Loucy (cell line): ENCODE measurements around the gene GNAO1.

Experiments
- H2AFZ ChIP-seq: fragments of 200-600 bp; sonication (generic); 2 replicates; pipeline ENCODE4 v1.6.0; 2016; ENCODE audit warnings: antibody characterized with exemption, mild to moderate bottlenecking, low read length, moderate library complexity
- H3F3A ChIP-seq: fragments of 200-600 bp; 2 replicates; pipeline ENCODE4 v1.6.0; 2016; ENCODE audit warnings: antibody characterized with exemption, low read depth, mild to moderate bottlenecking
- H3K27me3 ChIP-seq: fragments of 200-600 bp; sonication (generic); 2 replicates; pipeline ENCODE4 v1.6.1; 2014; ENCODE audit warnings: low read length, mild to moderate bottlenecking; ENCODE audit not compliant: insufficient read depth, poor library complexity, severe bottlenecking
- H3K36me3 ChIP-seq: fragments of 200-600 bp; sonication (generic); 2 replicates; pipeline ENCODE4 v1.6.1; 2016; ENCODE audit warnings: low read length; ENCODE audit not compliant: insufficient read depth
- H3K4me1 ChIP-seq: fragments of 200-600 bp; sonication (generic); 2 replicates; pipeline ENCODE4 v1.5.1; 2014; ENCODE audit warnings: low read length, mild to moderate bottlenecking; ENCODE audit not compliant: insufficient read depth, poor library complexity, severe bottlenecking
- H3K4me2 ChIP-seq: fragments of 200-600 bp; sonication (generic); 2 replicates; pipeline ENCODE4 v1.6.0; 2014; ENCODE audit warnings: antibody characterized with exemption, low read length, low read depth, mild to moderate bottlenecking; ENCODE audit not compliant: poor library complexity, severe bottlenecking
- H3K4me3 ChIP-seq: fragments of 200-600 bp; sonication (generic); 2 replicates; pipeline ENCODE4 v1.5.1; 2014; ENCODE audit warnings: low read length, mild to moderate bottlenecking, mixed read lengths; ENCODE audit not compliant: poor library complexity, severe bottlenecking
- H3K79me2 ChIP-seq: fragments of 200-600 bp; sonication (generic); 2 replicates; pipeline ENCODE4 v1.6.1; 2014; ENCODE audit warnings: low read length; ENCODE audit not compliant: insufficient read depth
- H3K9ac ChIP-seq: fragments of 200-600 bp; sonication (generic); 2 replicates; pipeline ENCODE4 v1.6.0; 2014; ENCODE audit warnings: mild to moderate bottlenecking, low read depth, low read length, moderate library complexity; ENCODE audit not compliant: poor library complexity, severe bottlenecking
- H3K9me2 ChIP-seq: fragments of 200-600 bp; sonication (generic); replicated peaks from 2 replicates; pipeline ENCODE4 v1.6.1; 2016; ENCODE audit warnings: low read depth, low read length, mixed read lengths
- H3K9me3 ChIP-seq: fragments of 200-600 bp; sonication (generic); 2 replicates; pipeline ENCODE4 v1.6.1; 2014; ENCODE audit warnings: mild to moderate bottlenecking, antibody characterized with exemption, low read length, low read depth; ENCODE audit not compliant: insufficient read depth
- H4K20me1 ChIP-seq: fragments of 200-600 bp; sonication (generic); 2 replicates; pipeline ENCODE4 v1.6.0; 2014; ENCODE audit warnings: antibody characterized with exemption, low read length, mild to moderate bottlenecking; ENCODE audit not compliant: insufficient read depth, poor library complexity, severe bottlenecking
- CTCF ChIP-seq: fragments of 200-600 bp; sonication (generic); conservative IDR thresholded peaks from 2 replicates; pipeline ENCODE4 v1.5.1; 2014; ENCODE audit warnings: mild to moderate bottlenecking, antibody characterized with exemption, low read length
- EZH2phosphoT487 ChIP-seq: fragments of 200-600 bp; IDR thresholded peaks from 2 replicates; pipeline ENCODE4 v1.6.1; 2018; ENCODE audit warnings: antibody characterized with exemption, mild to moderate bottlenecking, moderate library complexity, borderline replicate concordance

GNAO1 gene

GRCh38 chr16:56363781-56364565, 172.7 kb downstream of the GNAO1 start:
- H3K9ac ChIP-seq = no peak overlapping the region
- no peak overlapping the region for H2AFZ ChIP-seq
- no peaks in the 10 kb centered on the region for H3K9me3 ChIP-seq
- H3K4me1 ChIP-seq = no peaks in the 10 kb centered on the region
- no peaks in the 10 kb centered on the region for H3F3A ChIP-seq
- H3K9me2 ChIP-seq = no peaks in the 10 kb centered on the region
- no peak overlapping the region for H3K4me2 ChIP-seq
- no peak for TF ChIP-seq EZH2phosphoT487
- TF ChIP-seq CTCF = no peak
- H3K4me3 ChIP-seq = no peak overlapping the region
- H3K36me3 ChIP-seq = peaks cover 56% of the 10 kb centered on the region; the same call in 1 of the 2 replicates
- H4K20me1 ChIP-seq = no peaks in the 10 kb centered on the region
- no peaks in the 10 kb centered on the region for H3K27me3 ChIP-seq
- no peaks in the 10 kb centered on the region for H3K79me2 ChIP-seq

- Histone ChIP-seq H3K4me3 (no peak overlapping the region), H3F3A (no peaks in the 10 kb centered on the region), H3K4me1 (no peaks in the 10 kb centered on the region), H3K4me2 (no peak overlapping the region), H3K27me3 (no peaks in the 10 kb centered on the region), H3K9me3 (no peaks in the 10 kb centered on the region), H3K9ac (no peak overlapping the region), H3K9me2 (no peaks in the 10 kb centered on the region), H3K79me2 (no peaks in the 10 kb centered on the region), H4K20me1 (no peaks in the 10 kb centered on the region), H2AFZ (no peak overlapping the region), H3K36me3 (peaks cover 65% of the 10 kb centered on the region; the same call in 1 of the 2 replicates)
- TF ChIP-seq CTCF (no peak), EZH2phosphoT487 (no peak)
Observed at GRCh38 chr16:56364865-56365264, 173.6 kb downstream of the GNAO1 start.

- Histone ChIP-seq H2AFZ (no peak overlapping the region), H3K9me3 (no peaks in the 10 kb centered on the region), H3K4me1 (no peaks in the 10 kb centered on the region), H3F3A (no peaks in the 10 kb centered on the region), H3K79me2 (no peaks in the 10 kb centered on the region), H3K9ac (no peak overlapping the region), H3K36me3 (peaks cover 68% of the 10 kb centered on the region; the same call in 1 of the 2 replicates), H4K20me1 (no peaks in the 10 kb centered on the region), H3K9me2 (no peaks in the 10 kb centered on the region), H3K4me2 (no peak overlapping the region), H3K27me3 (no peaks in the 10 kb centered on the region), H3K4me3 (no peak overlapping the region)
- TF ChIP-seq CTCF (no peak), EZH2phosphoT487 (no peak)
Observed at GRCh38 chr16:56365552-56365951, 174.3 kb downstream of the GNAO1 start.
